ENCODE measurements around the gene CSTPP1.

DNA sequence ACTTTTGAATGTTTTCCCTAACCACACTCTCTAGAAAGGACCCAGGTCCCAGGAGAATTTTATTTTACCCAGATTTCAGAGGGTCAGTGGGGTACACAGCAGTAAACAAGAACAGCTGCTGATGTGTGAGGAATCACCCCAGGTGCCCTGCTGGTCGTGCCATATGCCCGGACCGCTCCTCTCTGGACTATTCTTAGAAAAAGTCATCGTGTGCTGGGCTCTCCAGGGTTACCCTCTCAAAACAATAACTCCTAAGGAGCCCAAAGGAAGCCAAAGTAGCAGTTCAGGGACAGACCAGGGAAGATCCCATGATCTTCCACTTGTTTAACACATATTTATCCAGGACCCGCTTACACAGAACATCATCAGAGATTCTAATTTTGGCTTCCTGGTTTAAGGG is 47.9 kb upstream of the CSTPP1 start:
- TF ChIP-seq, protein P1, sequence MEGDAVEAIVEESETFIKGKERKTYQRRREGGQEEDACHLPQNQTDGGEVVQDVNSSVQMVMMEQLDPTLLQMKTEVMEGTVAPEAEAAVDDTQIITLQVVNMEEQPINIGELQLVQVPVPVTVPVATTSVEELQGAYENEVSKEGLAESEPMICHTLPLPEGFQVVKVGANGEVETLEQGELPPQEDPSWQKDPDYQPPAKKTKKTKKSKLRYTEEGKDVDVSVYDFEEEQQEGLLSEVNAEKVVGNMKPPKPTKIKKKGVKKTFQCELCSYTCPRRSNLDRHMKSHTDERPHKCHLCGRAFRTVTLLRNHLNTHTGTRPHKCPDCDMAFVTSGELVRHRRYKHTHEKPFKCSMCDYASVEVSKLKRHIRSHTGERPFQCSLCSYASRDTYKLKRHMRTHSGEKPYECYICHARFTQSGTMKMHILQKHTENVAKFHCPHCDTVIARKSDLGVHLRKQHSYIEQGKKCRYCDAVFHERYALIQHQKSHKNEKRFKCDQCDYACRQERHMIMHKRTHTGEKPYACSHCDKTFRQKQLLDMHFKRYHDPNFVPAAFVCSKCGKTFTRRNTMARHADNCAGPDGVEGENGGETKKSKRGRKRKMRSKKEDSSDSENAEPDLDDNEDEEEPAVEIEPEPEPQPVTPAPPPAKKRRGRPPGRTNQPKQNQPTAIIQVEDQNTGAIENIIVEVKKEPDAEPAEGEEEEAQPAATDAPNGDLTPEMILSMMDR (IDR thresholded peaks at IDR 0.05): no peak
- TF ChIP-seq POLR2A (IDR thresholded peaks at IDR 0.05): no peak
